Activated CD4-positive, alpha-beta T cell treated with anti-CD3 and anti-CD28 coated beads for 24 hours (primary cell): ENCODE data around the gene C1orf146.
"Not testable (repeated sequence)": the region's sequence is repeated elsewhere in the genome, so short reads cannot be mapped to it uniquely, and the experiment has no call there.

ENCODE experiments used
- DNase-seq, 2 donors: peaks; one replicate each; pipeline ENCODE4 v3.0.0-alpha.2; 2020; ENCODE audit warnings: low read depth in 2 of 2

The C1orf146 gene, protein sequence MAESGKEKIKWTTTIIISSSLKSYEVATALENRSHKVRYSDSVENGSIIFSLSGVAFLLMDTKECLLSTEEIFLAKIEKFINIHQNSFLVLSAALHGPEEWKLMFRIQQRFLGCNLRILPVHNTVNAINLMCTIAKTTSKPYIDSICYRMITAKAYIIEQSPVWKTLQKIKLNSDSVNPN

GRCh38 chr1:92217721-92218120 is at the start of gene C1orf146:
TSS of gene C1orf146 (plus strand) at chr1:92217915. CDS start at chr1:92231421, 13,506 bp downstream.
- no peak for DNase-seq

GRCh38 chr1:92168657-92169056 is 49.1 kb upstream of the C1orf146 start:
- DNase-seq: no peak

- no peak for DNase-seq
Observed at GRCh38 chr1:92169214-92170005, 48.3 kb upstream of the C1orf146 start.

DNA sequence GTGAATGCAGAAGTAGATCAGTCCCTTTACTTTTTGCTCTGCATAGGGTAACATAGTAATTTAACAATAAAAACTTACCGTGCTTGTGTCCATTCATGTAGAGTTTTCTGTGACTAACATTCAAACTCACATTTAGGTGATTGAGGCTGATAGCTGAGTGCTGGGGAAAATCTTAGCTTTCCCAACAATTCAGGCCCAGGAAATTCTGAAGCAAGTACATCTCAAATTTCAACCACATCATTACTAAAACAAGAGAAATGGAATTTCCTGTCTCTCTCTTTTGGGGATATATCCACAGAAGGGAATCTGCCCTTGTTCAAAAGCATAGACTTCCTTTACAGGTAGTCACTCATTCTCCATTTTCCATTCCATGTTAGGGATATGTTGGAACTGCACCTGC is 33.1 kb upstream of the C1orf146 start:
- no peak for DNase-seq

GRCh38 chr1:92186081-92186480 is 31.6 kb upstream of the C1orf146 start:
- DNase-seq: no peak

GRCh38 chr1:92188436-92189255 is 29.1 kb upstream of the C1orf146 start:
- DNase-seq: no peak

DNA sequence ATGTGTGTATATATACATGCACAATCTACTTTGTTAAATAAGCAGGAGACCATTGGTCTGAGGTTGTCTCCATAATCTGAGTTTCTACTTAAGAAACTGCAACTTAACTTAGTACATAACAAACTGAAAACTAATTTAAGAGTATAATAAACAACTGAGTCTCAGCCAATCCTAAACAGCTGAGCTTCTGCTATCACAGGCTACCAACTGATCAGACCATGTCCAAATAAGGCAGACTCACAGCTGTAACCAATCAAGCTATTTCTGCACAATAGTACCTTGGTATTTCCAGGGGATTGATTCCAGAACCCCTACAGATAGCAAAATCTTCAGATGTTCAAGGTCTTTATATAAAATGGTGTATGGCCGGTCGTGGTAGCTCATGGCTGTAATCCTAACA is 26.0 kb upstream of the C1orf146 start:
- DNase-seq: no peak

GRCh38 chr1:92192246-92192645 is 25.5 kb upstream of the C1orf146 start:
- DNase-seq: no peak

DNA sequence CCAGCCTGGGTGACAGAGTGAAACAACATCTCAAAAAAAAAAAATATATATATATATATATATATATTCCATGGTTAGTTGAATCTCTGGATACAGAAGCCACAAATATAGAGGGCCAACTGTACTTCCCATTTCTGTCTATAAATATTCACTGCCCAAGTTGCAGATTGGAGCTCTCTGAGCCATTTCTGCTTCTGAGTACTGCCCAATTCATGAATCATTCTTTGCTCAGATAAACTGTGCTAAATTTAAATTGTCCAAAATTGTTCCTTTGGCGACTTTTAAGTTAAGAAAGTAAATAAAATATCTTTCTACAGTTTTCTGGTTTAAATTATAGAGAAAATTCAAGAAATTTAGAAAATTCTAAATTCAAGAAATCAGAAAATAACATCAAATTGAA is 23.2 kb upstream of the C1orf146 start:
- no peak for DNase-seq

GRCh38 chr1:92201973-92202372 is 15.7 kb upstream of the C1orf146 start:
- DNase-seq: no peak

DNA sequence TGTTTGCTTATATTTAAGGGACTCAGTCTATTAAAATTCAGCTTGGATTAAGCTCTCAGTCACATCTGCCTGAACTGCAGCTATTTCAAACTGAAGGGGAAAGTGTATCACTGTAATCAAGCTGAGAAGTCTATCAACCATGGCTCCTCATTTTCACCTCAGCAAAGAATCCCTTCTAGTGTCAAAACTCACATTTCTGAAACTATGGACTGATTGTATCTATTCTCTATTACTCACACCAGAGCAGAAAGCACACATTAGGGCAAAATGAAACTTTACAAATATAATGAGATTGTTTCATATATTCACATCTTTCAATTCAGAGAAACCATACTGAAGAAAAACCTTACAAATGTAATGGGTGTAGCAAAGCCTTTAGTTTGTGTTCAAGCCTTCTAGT is 14.6 kb upstream of the C1orf146 start:
- DNase-seq: no peak

GRCh38 chr1:92210701-92211100 is 7.0 kb upstream of the C1orf146 start:
- DNase-seq: no peak

DNA sequence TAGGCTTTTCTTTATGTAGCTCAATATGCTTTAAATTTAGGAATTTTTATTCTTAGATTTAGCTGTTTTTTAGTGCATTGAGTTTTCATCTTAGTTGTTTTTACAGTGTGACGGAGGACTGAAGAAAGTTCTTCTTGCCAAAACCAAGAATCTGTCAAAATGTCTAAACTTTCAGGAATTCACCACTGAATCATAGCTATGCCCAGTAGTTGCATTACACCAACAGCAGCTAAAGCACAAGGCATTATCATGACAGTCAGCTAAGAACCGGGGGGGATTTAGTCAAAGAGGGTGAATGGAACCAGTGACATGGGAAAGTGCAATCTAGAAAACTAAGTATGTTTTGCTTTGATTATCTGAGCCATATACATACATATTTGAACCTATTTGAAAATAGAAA is 6.5 kb upstream of the C1orf146 start:
- no peak for DNase-seq

GRCh38 chr1:92218559-92218958 is 844 bp downstream of the C1orf146 start:
- DNase-seq: no peak

GRCh38 chr1:92219028-92219427 is 1.3 kb downstream of the C1orf146 start:
- DNase-seq: no peak

- no peak for DNase-seq
Observed at GRCh38 chr1:92228401-92228800, 10.7 kb downstream of the C1orf146 start.

GRCh38 chr1:92230736-92231135 is 13.0 kb downstream of the C1orf146 start:
- DNase-seq: no peak

DNA sequence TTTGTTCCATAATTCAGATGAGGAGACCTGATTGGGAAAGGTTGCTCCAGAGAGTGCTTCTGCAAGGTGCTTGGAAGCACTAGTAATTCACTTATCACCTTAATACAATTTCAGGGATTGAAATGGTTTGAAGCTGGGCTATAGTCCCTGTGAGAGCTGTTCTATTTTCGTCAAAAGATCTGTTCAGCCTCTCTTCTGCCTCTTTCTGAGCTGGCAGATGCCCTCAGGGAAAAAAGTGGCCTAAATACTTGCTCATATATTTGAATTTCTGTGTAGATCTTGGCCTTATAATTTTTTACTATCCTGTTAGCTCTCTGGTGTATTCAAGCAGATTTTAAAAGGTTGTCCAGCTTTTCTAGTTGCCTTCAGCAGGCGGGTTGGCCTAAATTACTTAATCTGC is 22.3 kb downstream of the C1orf146 start:
- DNase-seq: no peak

GRCh38 chr1:92244376-92244775 is 26.7 kb downstream of the C1orf146 start:
- DNase-seq: no peak

DNA sequence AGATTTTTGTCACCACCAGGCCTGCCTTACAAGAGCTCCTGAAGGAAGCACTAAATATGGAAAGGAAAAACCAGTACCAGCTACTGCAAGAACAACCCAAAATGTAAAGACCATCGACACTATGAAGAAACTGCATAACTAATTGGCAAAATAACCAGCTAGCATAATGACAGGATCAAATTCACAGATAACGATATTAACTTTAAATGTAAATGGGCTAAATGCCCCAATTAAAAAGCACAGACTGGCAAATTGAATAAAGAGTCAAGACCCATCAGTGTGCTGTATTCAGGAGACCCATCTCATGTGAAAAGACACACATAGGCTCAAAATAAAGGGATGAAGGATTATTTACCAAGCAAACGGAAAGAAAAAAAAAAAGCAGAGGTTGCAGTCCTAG is 37.0 kb downstream of the C1orf146 start:
- not testable (repeated sequence) for DNase-seq

DNA sequence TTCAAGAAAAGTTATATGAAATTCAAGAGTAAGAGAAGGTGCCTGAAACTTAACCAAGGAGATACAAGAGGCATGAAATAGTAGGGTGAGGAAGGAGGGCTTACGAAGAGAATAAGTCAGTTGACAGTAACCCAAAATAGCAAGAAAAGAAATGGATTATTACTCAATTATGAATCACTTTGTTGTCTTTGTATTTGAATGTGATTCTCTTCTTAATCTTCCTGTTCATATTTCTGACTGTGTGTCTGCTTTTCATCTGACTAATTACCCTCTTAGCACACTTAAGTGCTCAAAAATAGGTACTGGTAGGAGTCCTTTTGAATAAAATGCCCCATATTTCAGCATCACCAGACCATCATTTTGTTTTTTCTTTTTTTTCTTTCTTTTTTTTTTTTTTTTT is 41.6 kb downstream of the C1orf146 start:
- DNase-seq: no peak

- DNase-seq: no peak
Observed at GRCh38 chr1:92262516-92262915, 44.8 kb downstream of the C1orf146 start.

DNA sequence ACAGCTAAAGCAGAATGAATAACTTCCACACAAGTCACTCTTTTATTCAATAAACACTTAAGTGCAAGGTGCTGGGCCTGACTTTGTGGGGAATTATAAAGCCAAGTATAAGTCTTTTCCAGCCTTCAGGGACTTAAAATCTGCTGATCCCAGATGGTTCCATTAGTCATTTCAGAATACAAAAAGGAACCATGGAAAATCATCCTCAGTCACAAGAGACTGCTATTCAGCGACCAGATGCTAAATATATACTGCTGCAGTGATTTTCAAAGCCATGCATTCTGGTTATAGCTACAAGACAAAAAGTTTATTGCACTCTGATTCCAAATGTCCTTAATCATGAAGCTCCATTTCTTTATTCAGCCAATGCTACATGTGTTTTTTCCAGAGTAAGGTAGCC is 55.3 kb downstream of the C1orf146 start:
- DNase-seq: no peak
